Measurements from ENCODE around the gene UNC13C. TPM values are rescaled to one million over a fixed set of nuclear protein-coding genes. Genes with fewer than 3 reads are reported as not detected.

UNC13C gene
- total RNA-seq, 1 donor from 2014 or later = 3.7 TPM

DNA sequence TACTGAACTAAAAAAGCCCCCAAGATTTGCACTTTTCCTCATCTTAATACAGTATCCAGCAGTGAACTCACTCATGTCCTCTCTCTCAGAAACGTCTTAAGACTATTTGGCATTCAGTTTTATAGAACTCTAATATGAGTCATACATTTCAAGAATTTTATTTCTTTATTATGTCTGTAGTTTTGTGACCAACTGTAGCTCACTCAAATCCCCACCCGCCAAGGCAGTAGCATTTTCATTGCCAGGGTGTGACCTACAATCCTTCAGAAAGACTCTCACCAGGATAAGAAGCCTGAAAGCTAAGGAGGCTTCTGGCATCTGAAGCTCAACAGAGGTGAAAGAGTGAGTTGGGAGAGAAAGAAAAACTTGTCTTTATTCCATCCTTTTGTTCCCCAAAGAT, 681.4 kb downstream of the UNC13C start:
- H3K9me3 Mint-ChIP-seq = no peaks in the 10 kb centered on the region
- H3K27ac Mint-ChIP-seq = no peak overlapping the region
- H3K27me3 Mint-ChIP-seq = peaks cover 5% of the 10 kb centered on the region
- TF ChIP-seq, protein P1, sequence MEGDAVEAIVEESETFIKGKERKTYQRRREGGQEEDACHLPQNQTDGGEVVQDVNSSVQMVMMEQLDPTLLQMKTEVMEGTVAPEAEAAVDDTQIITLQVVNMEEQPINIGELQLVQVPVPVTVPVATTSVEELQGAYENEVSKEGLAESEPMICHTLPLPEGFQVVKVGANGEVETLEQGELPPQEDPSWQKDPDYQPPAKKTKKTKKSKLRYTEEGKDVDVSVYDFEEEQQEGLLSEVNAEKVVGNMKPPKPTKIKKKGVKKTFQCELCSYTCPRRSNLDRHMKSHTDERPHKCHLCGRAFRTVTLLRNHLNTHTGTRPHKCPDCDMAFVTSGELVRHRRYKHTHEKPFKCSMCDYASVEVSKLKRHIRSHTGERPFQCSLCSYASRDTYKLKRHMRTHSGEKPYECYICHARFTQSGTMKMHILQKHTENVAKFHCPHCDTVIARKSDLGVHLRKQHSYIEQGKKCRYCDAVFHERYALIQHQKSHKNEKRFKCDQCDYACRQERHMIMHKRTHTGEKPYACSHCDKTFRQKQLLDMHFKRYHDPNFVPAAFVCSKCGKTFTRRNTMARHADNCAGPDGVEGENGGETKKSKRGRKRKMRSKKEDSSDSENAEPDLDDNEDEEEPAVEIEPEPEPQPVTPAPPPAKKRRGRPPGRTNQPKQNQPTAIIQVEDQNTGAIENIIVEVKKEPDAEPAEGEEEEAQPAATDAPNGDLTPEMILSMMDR (conservative IDR thresholded peaks at IDR 0.05) = no peak
- H3K4me1 Mint-ChIP-seq (ENCODE audit: unreplicated experiment) = no peaks in the 10 kb centered on the region
- H3K4me3 Mint-ChIP-seq = no peak overlapping the region
- no peak for DNase-seq (ENCODE audit: extremely low spot score, unreplicated experiment)
- H3K36me3 Mint-ChIP-seq = no peaks in the 10 kb centered on the region

DNA sequence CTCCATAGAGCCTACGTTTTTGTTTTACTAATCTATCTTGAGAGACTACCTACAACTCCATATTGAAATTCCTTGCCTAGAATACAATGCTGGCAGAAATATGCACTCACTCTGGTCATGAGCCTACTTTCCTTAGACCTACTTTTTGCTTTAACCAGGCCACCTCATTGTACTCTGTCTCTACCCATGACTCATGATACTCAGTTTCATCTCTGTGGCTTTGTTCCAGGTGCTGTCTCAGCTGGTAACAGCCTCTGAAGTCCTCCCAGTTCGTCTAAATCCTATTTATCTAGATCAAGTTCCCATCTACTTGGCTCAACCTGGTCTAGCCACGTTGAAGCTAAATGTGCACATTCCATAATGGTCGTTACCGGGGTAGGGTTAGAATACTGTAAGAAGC, 682.1 kb downstream of the UNC13C start:
- Mint-ChIP-seq H3K4me3 (no peak overlapping the region), H3K36me3 (no peaks in the 10 kb centered on the region), H3K4me1 (ENCODE audit: unreplicated experiment) (no peaks in the 10 kb centered on the region), H3K27ac (no peak overlapping the region), H3K9me3 (no peaks in the 10 kb centered on the region), H3K27me3 (no peaks in the 10 kb centered on the region)
- TF ChIP-seq, protein P1 (conservative IDR thresholded peaks at IDR 0.05) = no peak
- DNase-seq (ENCODE audit: extremely low spot score, unreplicated experiment) = no peak

DNA sequence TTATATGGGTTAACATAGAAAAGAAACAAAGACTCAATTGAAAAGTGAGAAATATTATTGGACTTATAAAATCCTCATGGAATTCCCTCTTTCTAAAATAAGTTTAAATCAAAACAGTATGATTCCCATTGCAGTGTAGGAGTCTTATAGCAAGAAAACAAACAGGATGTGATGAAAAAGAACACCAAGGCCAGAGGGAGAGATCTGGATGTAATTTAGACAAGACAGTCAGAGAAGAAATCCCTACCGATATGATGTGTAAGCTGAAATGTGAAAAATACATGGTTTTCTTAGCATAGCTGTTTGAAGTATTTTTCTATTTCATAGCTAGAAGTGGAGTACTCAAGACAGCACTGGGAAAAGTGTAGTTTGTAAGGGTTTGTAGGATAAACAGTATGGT, 697.0 kb downstream of the UNC13C start:
- Mint-ChIP-seq H3K27me3 (no peaks in the 10 kb centered on the region), H3K27ac (no peak overlapping the region), H3K36me3 (no peaks in the 10 kb centered on the region), H3K4me3 (no peak overlapping the region), H3K9me3 (peaks cover 3% of the 10 kb centered on the region), H3K4me1 (ENCODE audit: unreplicated experiment) (no peaks in the 10 kb centered on the region)
- no peak for DNase-seq (ENCODE audit: extremely low spot score, unreplicated experiment)
- TF ChIP-seq, protein P1 (conservative IDR thresholded peaks at IDR 0.05) = no peak

DNA sequence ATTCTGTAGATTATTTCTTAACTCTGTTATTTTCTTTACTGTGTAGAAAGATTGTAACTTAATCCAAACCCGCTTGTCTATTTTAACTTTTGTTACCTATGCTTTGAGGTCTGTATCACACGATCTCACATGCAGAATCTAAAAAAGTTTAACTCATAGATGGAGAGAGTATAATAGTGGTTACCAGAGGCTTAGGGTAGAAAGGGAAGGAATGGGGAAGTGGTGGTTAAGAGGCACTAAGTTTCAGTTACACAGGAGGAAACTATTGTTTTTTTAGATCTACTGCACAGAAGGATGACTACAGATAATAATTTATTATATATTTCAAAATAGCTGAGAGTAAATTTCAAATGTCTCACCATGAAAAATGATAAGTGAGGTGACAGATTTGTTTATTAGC, 703.3 kb downstream of the UNC13C start:
- no peaks in the 10 kb centered on the region for H3K36me3 Mint-ChIP-seq
- TF ChIP-seq, protein P1 (conservative IDR thresholded peaks at IDR 0.05) = no peak
- no peak overlapping the region for H3K27ac Mint-ChIP-seq
- H3K27me3 Mint-ChIP-seq = no peaks in the 10 kb centered on the region
- DNase-seq (ENCODE audit: extremely low spot score, unreplicated experiment) = no peak
- H3K9me3 Mint-ChIP-seq = no peaks in the 10 kb centered on the region
- H3K4me1 Mint-ChIP-seq (ENCODE audit: unreplicated experiment) = no peaks in the 10 kb centered on the region
- H3K4me3 Mint-ChIP-seq = no peak overlapping the region

Other genes starting within 250 kb of the UNC13C start
- 2.0 and 6.9 TPM in 2 replicates for gene WDR72, start 218.8 kb upstream of the UNC13C start, total RNA-seq (ENCODE audit: low replicate concordance)